Calu3 (cell line): ENCODE results near the gene CD248. TPM values are rescaled to one million over a fixed set of nuclear protein-coding genes. Genes with fewer than 3 reads are reported as not detected.
A peak's percentile ranks its signal among the peaks of the same experiment; 100 is the strongest.

Experiments used
- BruUV-seq: library from RNA; stranded (reverse); fragments of 400-500 nt; replicated peaks from 2 replicates; lab custom pipeline; 2021; lab: Mats Ljungman, UMichigan
- CTCF ChIA-PET: fragments of 300-600 bp; sonication (Branson Sonifier 250); formaldehyde crosslinking; loops from one replicate; lab custom pipeline; 2022; ENCODE audit warnings: antibody characterized with exemption; lab: Charles Lee
- DNase-seq: peaks from one replicate; pipeline ENCODE4 v3.0.0; 2022
- H3K27ac Mint-ChIP-seq: one replicate; pipeline ENCODE4 v1.8.0; 2022; ENCODE audit warnings: mixed read lengths; ENCODE audit not compliant: unreplicated experiment
- H3K27me3 Mint-ChIP-seq: one replicate; pipeline ENCODE4 v1.8.0; 2022; ENCODE audit warnings: mixed read lengths; ENCODE audit not compliant: unreplicated experiment
- H3K36me3 Mint-ChIP-seq: one replicate; pipeline ENCODE4 v1.8.0; 2022; ENCODE audit warnings: mild to moderate bottlenecking, moderate library complexity, mixed read lengths; ENCODE audit not compliant: insufficient read depth, unreplicated experiment
- H3K4me1 Mint-ChIP-seq: one replicate; pipeline ENCODE4 v1.8.0; 2022; ENCODE audit warnings: mild to moderate bottlenecking, low read depth, mixed read lengths; ENCODE audit not compliant: unreplicated experiment
- H3K4me3 Mint-ChIP-seq: one replicate; pipeline ENCODE4 v1.8.0; 2022; ENCODE audit warnings: mild to moderate bottlenecking, low read depth, moderate library complexity, mixed read lengths; ENCODE audit not compliant: unreplicated experiment
- H3K9me3 Mint-ChIP-seq: one replicate; pipeline ENCODE4 v1.8.0; 2022; ENCODE audit warnings: low read depth, mixed read lengths; ENCODE audit not compliant: unreplicated experiment
- CTCF ChIP-seq: fragments of 200-600 bp; IDR thresholded peaks from one replicate; pipeline ENCODE4 v1.8.0; 2022; ENCODE audit warnings: antibody characterized with exemption; ENCODE audit not compliant: unreplicated experiment
- intact Hi-C: fragments of 100-400 bp; cut with micrococcal nuclease; formaldehyde crosslinking; loops from one replicate; pipeline ENCODE4 v1.10.0; 2022; ENCODE audit not compliant: unreplicated experiment
- total RNA-seq: library from RNA; stranded (reverse); gene quantifications from 2 replicates; pipeline ENCODE4 v1.2.3, GENCODE V29; 2022

CD248 gene
- total RNA-seq, 1 experiment from 2014 or later, result not detected

- no peak for TF ChIP-seq CTCF
- BruUV-seq, result no TSS peak
- CTCF ChIA-PET, result interaction anchor here (1.1 to 1.3 kb wide), 3 partner anchors 18 to 42 kb away, joined by 3 to 4 read pairs (median 3); no protein-coding TSS in a partner anchor
- peaks cover 14% of the 10 kb centered on the region for H3K4me1 Mint-ChIP-seq
- H3K27ac Mint-ChIP-seq, result peak within 1 kb of the TSS; percentile 94
- intact Hi-C loops, result no loop called here
- H3K27me3 Mint-ChIP-seq, result no peaks in the 10 kb centered on the region
- H3K4me3 Mint-ChIP-seq, result peak within 1 kb of the TSS; percentile 91
- H3K36me3 Mint-ChIP-seq, result peaks cover 45% of the 10 kb centered on the region
- H3K9me3 Mint-ChIP-seq, result no peaks in the 10 kb centered on the region
- DNase-seq, result peak; percentile 96
Measured at GRCh38 chr11:66344550-66345315, 27.9 kb upstream of the CD248 start, which contains the start of gene BRMS1. TSS of gene BRMS1 (minus strand) at chr11:66345104. CDS start at chr11:66342234, 2,870 bp downstream.

DNA sequence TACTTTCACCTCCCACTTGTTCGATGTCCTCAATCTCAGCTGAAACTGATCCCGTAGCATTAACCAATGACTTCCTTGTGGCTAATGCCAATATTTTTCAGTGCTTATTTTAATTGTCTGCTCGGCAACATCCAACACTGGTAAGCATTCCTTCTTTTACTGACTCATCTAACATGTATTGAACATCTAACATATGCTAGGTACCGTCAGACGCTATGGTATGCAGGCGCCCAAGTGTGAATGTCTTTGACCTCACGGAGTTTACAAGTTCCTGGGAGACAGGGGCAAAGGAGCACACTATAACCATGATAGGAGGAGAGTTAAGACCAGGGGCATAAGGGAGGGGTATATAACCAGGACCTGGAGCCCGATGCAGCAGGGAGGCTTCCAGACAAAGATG, 26.3 kb upstream of the CD248 start:
- DNase-seq, result no peak
- CTCF ChIA-PET, result no interaction called here
- no peaks in the 10 kb centered on the region for H3K9me3 Mint-ChIP-seq
- peak overlapping the region; percentile 91 for H3K4me3 Mint-ChIP-seq
- H3K4me1 Mint-ChIP-seq, result peaks cover 14% of the 10 kb centered on the region
- no peak for TF ChIP-seq CTCF
- peaks cover 48% of the 10 kb centered on the region for H3K36me3 Mint-ChIP-seq
- BruUV-seq, result no TSS peak
- H3K27ac Mint-ChIP-seq, result peak overlapping the region; percentile 32
- H3K27me3 Mint-ChIP-seq, result no peaks in the 10 kb centered on the region
- intact Hi-C loops, result no loop called here

- H3K4me1 Mint-ChIP-seq, result peaks cover 28% of the 10 kb centered on the region
- CTCF ChIA-PET, result interaction anchor here (0.6 kb wide), 1 partner anchor 262 kb away, joined by 3 read pairs; no protein-coding TSS in a partner anchor
- peaks cover 34% of the 10 kb centered on the region for H3K36me3 Mint-ChIP-seq
- H3K27ac Mint-ChIP-seq, result no peak overlapping the region
- TF ChIP-seq CTCF, result no peak
- no peaks in the 10 kb centered on the region for H3K27me3 Mint-ChIP-seq
- H3K4me3 Mint-ChIP-seq, result no peak overlapping the region
- intact Hi-C loops, result no loop called here
- no TSS peak for BruUV-seq
- DNase-seq, result no peak
- no peaks in the 10 kb centered on the region for H3K9me3 Mint-ChIP-seq
Measured at GRCh38 chr11:66341502-66342126, 24.8 kb upstream of the CD248 start.

DNA sequence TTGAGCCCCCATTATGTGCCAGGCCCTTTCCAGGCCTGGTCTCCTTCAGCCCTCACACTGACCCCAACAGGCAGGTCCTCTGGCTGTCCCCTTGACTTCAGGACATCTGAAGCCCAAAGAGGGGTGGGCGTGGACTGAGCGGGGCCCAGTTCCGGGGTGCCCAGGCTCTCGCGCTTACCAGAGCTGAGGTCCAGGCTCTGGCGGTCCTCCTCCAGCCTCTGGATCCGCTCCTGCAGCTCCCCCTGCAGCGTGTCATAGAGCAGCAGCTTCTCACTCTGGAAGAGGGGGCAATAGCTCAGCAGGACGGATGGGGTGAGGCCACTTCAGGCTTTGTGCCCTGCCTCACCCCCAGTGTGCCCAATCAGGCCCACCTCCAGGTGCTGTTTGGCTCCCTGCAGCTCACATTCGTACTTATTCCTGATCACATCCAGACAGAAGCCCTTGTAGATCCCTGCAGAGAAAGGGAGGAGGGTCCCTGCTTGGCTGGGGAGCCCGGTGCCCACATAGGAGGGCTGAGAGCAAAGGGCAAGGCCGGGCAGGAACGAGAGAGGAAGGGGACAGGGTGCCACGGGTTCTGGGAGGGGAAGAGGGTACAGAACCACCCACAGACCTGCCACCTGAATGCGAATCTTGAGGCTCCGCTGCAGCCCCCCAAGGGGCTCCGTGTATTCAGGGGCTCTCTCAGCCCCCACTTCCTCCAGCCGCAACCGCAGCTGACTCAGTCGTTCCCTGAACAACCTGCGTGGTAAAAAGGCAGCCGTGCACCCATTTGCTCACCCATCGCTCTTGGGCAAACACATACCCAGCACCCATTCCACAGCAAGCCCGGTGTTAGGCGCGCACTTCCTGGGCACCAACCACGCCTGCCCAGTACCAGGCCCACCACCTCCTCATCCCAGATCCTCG, 24.0 kb upstream of the CD248 start:
- Mint-ChIP-seq H3K36me3 (peaks cover 42% of the 10 kb centered on the region), H3K27ac (no peak overlapping the region), H3K4me1 (peaks cover 31% of the 10 kb centered on the region), H3K4me3 (no peak overlapping the region), H3K9me3 (no peaks in the 10 kb centered on the region), H3K27me3 (no peaks in the 10 kb centered on the region)
- no peak for TF ChIP-seq CTCF
- intact Hi-C loops, result no loop called here
- no TSS peak for BruUV-seq
- CTCF ChIA-PET, result no interaction called here
- no peak for DNase-seq
